Osteoblast (primary cell): ENCODE data around the gene SLC6A9. TPM values are rescaled to one million over a fixed set of nuclear protein-coding genes. Genes with fewer than 3 reads are reported as not detected.
A peak's percentile ranks its signal among the peaks of the same experiment; 100 is the strongest.

ENCODE experiments used
- DNase-seq: peaks from one replicate; pipeline ENCODE4 v3.0.0; 2011; ENCODE audit warnings: low spot score, mixed read lengths; ENCODE audit not compliant: insufficient read length; ENCODE audit errors: missing footprints
- H2AFZ ChIP-seq: 2 replicates; pipeline ENCODE4 v1.6.0; 2011; ENCODE audit warnings: mild to moderate bottlenecking, low read length
- H3K27ac ChIP-seq: 2 replicates; pipeline ENCODE4 v1.5.1; 2011; ENCODE audit warnings: mild to moderate bottlenecking, low read depth, low read length, moderate library complexity
- H3K27me3 ChIP-seq: 2 replicates; pipeline ENCODE4 v1.6.0; 2012; ENCODE audit warnings: mild to moderate bottlenecking, control low read depth, inconsistent platforms, low read length, moderate library complexity; ENCODE audit not compliant: insufficient read depth
- H3K36me3 ChIP-seq: 2 replicates; pipeline ENCODE4 v1.5.1; 2011; ENCODE audit warnings: mild to moderate bottlenecking, low read length, control low read depth, moderate library complexity; ENCODE audit not compliant: insufficient read depth
- H3K4me1 ChIP-seq: 2 replicates; pipeline ENCODE4 v1.5.1; 2011; ENCODE audit warnings: mild to moderate bottlenecking, low read length, control low read depth, moderate library complexity; ENCODE audit not compliant: insufficient read depth
- H3K4me2 ChIP-seq: 2 replicates; pipeline ENCODE4 v1.6.0; 2011; ENCODE audit warnings: mild to moderate bottlenecking, low read length; ENCODE audit not compliant: insufficient read depth
- H3K4me3 ChIP-seq: fragments of 200-600 bp; sonication (generic); 3 replicates; pipeline ENCODE4 v1.5.1; 2012; ENCODE audit warnings: mild to moderate bottlenecking, low read length, inconsistent platforms; ENCODE audit not compliant: insufficient read depth
- H3K79me2 ChIP-seq: 2 replicates; pipeline ENCODE4 v1.6.0; 2012; ENCODE audit warnings: mild to moderate bottlenecking, low read length, control low read depth, inconsistent platforms; ENCODE audit not compliant: insufficient read depth
- H3K9me3 ChIP-seq: 2 replicates; pipeline ENCODE4 v1.5.1; 2011; ENCODE audit warnings: low read depth, low read length, control low read depth
- H4K20me1 ChIP-seq: 2 replicates; pipeline ENCODE4 v1.6.0; 2012; ENCODE audit warnings: mild to moderate bottlenecking, low read length, control low read depth; ENCODE audit not compliant: insufficient read depth
- CTCF ChIP-seq: IDR thresholded peaks from 2 replicates; pipeline ENCODE4 v1.5.1; 2011; ENCODE audit warnings: mild to moderate bottlenecking, low read depth, low read length, moderate library complexity; ENCODE audit errors: extremely low read depth
- total RNA-seq: library from RNA; depleted of rRNA; stranded (reverse); fragments of >200 nt; gene quantifications from 2 replicates; pipeline ENCODE4 v1.2.3, GENCODE V29; 2012

SLC6A9 gene
- total RNA-seq, 1 donor, result 18.5 TPM

GRCh38 chr1:44019466-44019948, 11.8 kb downstream of the SLC6A9 start:
- Histone ChIP-seq H3K27me3 (no peaks in the 10 kb centered on the region), H3K79me2 (no peaks in the 10 kb centered on the region), H3K27ac (no peak overlapping the region), H4K20me1 (no peaks in the 10 kb centered on the region), H3K4me2 (no peak overlapping the region), H3K36me3 (no peaks in the 10 kb centered on the region), H2AFZ (no peak overlapping the region), H3K4me1 (peaks cover 15% of the 10 kb centered on the region), H3K9me3 (no peaks in the 10 kb centered on the region), H3K4me3 (no peak overlapping the region)
- DNase-seq, result peak; percentile 18
- no peak for TF ChIP-seq CTCF

DNA sequence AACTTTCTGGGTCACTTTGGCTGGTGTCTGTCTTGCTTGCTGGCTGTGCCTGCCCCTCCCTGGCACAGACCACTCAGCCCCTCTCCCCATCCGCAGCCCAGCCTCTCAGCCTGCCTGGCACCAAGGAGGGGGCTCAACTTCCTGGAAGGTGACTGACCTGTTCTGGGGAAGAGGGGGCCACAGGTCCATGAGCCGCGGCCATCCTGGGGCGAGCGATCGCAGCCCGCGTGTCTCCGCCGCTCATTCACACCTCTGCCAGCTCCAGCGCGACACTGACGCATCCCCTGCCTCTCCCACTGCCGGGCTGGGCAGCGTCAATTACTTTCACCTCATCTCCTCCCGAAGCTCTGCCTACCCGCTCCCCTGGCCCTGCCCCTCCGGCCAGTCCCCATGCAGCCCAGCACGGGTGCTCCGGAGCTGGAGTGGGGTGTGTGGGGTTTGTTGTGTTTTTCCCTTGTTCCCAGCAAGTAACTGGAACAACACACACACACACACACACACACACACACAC, 14.3 kb downstream of the SLC6A9 start:
- Histone ChIP-seq H3K9me3 (no peaks in the 10 kb centered on the region), H3K27ac (no peak overlapping the region), H3K27me3 (no peaks in the 10 kb centered on the region), H3K4me3 (no peak overlapping the region), H2AFZ (no peak overlapping the region), H4K20me1 (no peaks in the 10 kb centered on the region), H3K36me3 (no peaks in the 10 kb centered on the region), H3K4me2 (no peak overlapping the region), H3K4me1 (peaks cover 27% of the 10 kb centered on the region), H3K79me2 (no peaks in the 10 kb centered on the region)
- TF ChIP-seq CTCF, result no peak
- peak; percentile 52 for DNase-seq

GRCh38 chr1:44016041-44016889, 15.0 kb downstream of the SLC6A9 start:
- peak; percentile 66 for DNase-seq
- Histone ChIP-seq H3K79me2 (no peaks in the 10 kb centered on the region), H3K36me3 (no peaks in the 10 kb centered on the region), H3K4me1 (peaks cover 27% of the 10 kb centered on the region), H3K27me3 (no peaks in the 10 kb centered on the region), H3K4me2 (no peak overlapping the region), H2AFZ (no peak overlapping the region), H4K20me1 (no peaks in the 10 kb centered on the region), H3K27ac (no peak overlapping the region), H3K4me3 (no peak overlapping the region), H3K9me3 (no peaks in the 10 kb centered on the region)
- TF ChIP-seq CTCF, result no peak

DNA sequence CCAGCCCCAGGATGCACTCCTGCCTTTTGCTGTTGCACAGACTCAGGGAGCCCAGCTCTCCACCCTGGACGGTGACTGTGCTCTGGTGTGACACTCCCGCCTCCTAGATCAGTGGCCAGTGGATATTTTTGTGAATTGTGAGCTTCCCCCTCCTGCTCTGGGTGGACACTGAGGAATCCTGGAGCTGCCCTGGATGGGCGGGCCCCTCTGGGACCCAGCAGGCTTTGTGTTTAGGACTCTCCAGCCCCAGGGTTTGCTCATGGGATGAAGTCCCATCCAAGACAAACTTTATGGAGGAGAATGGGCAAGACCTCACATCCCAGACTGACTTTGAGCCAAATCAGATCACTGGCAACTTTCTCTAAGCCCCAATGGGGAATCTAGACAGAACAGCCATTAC, 16.1 kb downstream of the SLC6A9 start:
- no peak for TF ChIP-seq CTCF
- Histone ChIP-seq H3K27ac (no peak overlapping the region), H3K4me1 (peaks cover 27% of the 10 kb centered on the region), H4K20me1 (no peaks in the 10 kb centered on the region), H3K4me3 (no peak overlapping the region), H3K79me2 (no peaks in the 10 kb centered on the region), H3K36me3 (no peaks in the 10 kb centered on the region), H3K4me2 (peak overlapping the region; percentile 47), H3K27me3 (no peaks in the 10 kb centered on the region), H2AFZ (peak overlapping the region; percentile 18), H3K9me3 (no peaks in the 10 kb centered on the region)
- DNase-seq, result peak; percentile 87
